ENCODE measurements around the gene CTU1. TPM values are rescaled to one million over a fixed set of nuclear protein-coding genes. Genes with fewer than 3 reads are reported as not detected.

Gene CTU1
- total and polyA plus RNA-seq, 8 donors: 1.6 to 9.9 (median 2.6) TPM

DNA sequence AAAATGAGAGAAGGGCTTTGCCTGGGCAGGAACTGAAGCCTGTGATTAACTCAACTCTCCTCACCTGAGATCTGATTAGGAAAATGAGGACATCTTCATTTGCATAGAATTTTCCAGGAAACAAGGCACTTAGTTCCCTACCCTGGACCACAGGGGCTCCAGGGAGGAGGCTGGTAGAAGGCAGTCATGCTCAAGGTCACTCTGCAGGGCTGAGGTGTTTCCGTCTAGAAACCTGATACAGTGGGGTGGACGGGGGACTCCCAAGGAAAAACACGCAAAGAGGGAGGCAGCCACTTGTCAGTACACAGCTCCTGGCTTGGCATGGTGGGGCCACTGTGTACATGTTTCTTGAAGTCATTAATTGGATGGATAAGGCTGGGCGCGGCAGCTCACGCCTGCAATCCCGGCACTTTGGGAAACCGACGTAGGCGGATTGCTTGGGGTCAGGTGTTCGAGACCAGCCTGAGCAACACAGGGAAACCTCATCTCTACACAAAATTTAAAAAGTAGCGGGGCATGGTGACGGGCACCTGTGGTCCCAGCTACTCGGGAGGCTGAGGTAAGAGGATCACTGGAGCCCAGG, 31.5 kb downstream of the CTU1 start:
- ATAC-seq (no peak), DNase-seq (no peak)
- peaks cover 0 to 12% of the 10 kb centered on the region in 2 donors for H3K27me3 ChIP-seq
- H3K4me1 ChIP-seq: no peaks in the 10 kb centered on the region
- no peak overlapping the region for H3K4me3 ChIP-seq
- intact Hi-C loops (cut with DNase I): no loop called here
- H3K9me3 ChIP-seq: peaks cover 0 to 8% of the 10 kb centered on the region in 2 donors
- no peak overlapping the region for H3K27ac ChIP-seq
- no peak for TF ChIP-seq CTCF (IDR thresholded peaks at IDR 0.05)
- H3K36me3 ChIP-seq: no peaks in the 10 kb centered on the region

DNA sequence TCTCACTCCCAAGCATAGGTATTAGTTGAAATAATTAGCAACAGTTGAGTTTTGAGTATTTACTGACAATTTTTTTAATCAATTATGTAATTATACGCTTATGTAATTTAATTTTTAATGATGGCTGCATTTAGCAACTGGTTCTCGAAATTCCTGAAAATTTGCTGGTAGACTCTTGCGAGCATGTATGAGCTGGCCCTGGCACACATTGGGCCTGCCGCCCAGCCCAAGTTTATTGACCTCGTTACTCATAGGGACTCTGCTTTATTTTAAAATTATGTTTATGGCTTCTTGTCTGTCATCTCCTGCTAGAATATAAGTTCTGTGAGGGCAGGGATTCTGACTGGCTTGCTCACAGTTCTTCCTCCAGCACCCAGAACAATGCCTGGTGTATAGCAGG, 32.2 kb downstream of the CTU1 start:
- Histone ChIP-seq H3K4me3 (no peak overlapping the region), H3K27ac (no peak overlapping the region), H3K4me1 (no peaks in the 10 kb centered on the region), H3K36me3 (no peaks in the 10 kb centered on the region), H3K9me3 (peaks cover 0 to 8% of the 10 kb centered on the region in 2 donors), H3K27me3 (peaks cover 0 to 12% of the 10 kb centered on the region in 2 donors)
- no peak for TF ChIP-seq CTCF (IDR thresholded peaks at IDR 0.05)
- intact Hi-C loops (cut with DNase I): no loop called here
- ATAC-seq: no peak
- DNase-seq: no peak

- no peak for DNase-seq
- intact Hi-C loops (cut with DNase I): no loop called here
- no peak for ATAC-seq
- peaks cover 0 to 27% of the 10 kb centered on the region in 2 donors for H3K27me3 ChIP-seq
- no peaks in the 10 kb centered on the region for H3K4me1 ChIP-seq
- H3K36me3 ChIP-seq: no peaks in the 10 kb centered on the region
- peaks cover 0 to 8% of the 10 kb centered on the region in 2 donors for H3K9me3 ChIP-seq
- no peak for TF ChIP-seq CTCF (IDR thresholded peaks at IDR 0.05)
- no peak overlapping the region for H3K27ac ChIP-seq
- H3K4me3 ChIP-seq: no peak overlapping the region
Observed at GRCh38 chr19:51071095-51071405, 37.2 kb downstream of the CTU1 start.

DNA sequence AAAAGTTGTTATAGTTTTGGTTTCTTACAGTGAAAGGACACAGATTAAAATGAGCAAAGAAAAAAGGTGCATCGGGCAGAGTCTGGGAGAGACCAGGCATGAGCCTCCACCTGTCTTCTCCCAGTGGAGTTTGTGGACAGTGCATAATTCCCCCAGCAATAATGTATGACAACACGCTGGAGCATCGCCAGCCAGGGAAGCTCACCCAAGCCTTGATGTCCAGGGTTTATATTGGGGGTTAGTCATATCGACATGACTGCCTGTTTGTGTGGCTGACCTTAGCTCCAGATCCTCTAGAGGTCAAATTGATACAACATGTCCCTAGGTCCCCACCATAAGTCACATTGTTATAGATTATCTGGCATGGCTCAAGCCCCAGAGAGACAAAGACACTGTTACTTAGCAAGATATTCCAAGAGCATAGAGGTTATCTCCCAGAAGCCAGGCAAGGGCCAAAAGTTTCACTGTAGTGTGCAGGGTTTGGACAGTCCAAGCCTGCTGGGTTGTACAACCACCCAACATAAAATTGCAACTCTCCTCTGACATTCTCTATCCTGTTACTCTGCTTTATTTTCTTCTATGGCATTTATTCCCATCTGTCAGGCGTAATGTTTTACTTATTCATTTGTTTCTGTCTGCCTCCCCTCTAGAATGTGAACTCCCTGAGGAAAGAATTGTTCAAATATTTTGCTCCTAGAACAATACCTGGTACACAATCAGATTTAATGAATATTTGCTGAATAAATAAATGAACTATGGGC, 37.7 kb downstream of the CTU1 start:
- Histone ChIP-seq H3K36me3 (no peaks in the 10 kb centered on the region), H3K27me3 (peaks cover 0 to 28% of the 10 kb centered on the region in 2 donors), H3K27ac (no peak overlapping the region), H3K4me1 (no peaks in the 10 kb centered on the region), H3K4me3 (no peak overlapping the region), H3K9me3 (peaks cover 0 to 8% of the 10 kb centered on the region in 2 donors)
- intact Hi-C loops (cut with DNase I): no loop called here
- no peak for DNase-seq
- TF ChIP-seq CTCF (IDR thresholded peaks at IDR 0.05): no peak
- ATAC-seq: no peak

DNA sequence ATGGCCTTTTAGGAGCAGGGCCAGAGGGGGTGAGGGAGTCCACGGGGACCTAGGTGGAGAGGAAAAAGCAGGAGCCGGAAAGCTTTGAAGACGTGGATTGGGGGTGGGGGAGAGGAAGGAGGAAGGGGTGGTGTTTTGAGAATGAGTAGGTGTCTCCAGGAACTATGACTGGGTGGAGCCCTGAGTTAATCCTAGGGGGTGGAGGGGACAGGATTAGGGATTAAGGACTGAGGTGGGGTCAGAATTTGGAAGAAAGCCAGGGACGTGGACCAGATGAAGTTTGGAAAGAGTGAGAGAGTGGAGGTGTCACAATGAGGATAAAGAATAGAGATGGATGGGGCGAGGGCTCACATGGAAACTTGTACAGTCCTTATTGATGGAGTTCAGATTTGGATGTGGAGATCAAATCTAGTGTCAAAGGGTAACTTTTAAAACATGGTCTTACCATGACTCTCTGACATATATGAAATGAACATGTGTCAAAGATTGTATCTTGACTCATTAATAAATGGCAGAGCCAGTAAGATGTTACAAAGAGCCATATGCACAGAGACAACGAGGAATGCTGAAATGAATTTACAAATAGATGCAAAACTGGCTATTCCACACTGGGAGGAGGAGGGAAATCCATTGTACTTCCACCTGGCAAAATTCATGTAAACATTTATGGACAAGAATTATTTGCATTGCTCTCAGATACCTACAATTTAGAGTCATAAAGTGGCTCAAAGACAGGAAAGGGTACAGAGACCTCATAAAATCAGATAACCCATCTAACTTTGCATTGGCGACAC, 41.6 kb downstream of the CTU1 start:
- Histone ChIP-seq H3K27me3 (peaks cover 3 to 67% of the 10 kb centered on the region in 2 donors), H3K4me1 (no peaks in the 10 kb centered on the region), H3K4me3 (no peak overlapping the region), H3K36me3 (no peaks in the 10 kb centered on the region), H3K27ac (no peak overlapping the region), H3K9me3 (no peaks in the 10 kb centered on the region)
- intact Hi-C loops (cut with DNase I): no loop called here
- TF ChIP-seq CTCF (IDR thresholded peaks at IDR 0.05): no peak
- DNase-seq (no peak), ATAC-seq (no peak)

Data from left lung (tissue), 10 donors.